Measurements from ENCODE around the gene CADM1. TPM values are rescaled to one million over a fixed set of nuclear protein-coding genes. Genes with fewer than 3 reads are reported as not detected.

The CADM1 gene
- total and polyA plus RNA-seq, 2 donors (not counting 3 experiments of a cell fraction or from before 2014, with no cell fraction given), result 0.52 to 2.6 TPM

GRCh38 chr11:115361025-115361424 lies 143.2 kb downstream of the CADM1 start:
- no peak overlapping the region for H3K4me2 ChIP-seq (ENCODE audit: insufficient read depth, low read length)
- TF ChIP-seq CTCF (IDR thresholded peaks at IDR 0.05; ENCODE audit: extremely low read depth in 1 of 2, insufficient read depth in 1 of 2, low read depth in 1 of 2, low read length in 2 of 2), result no peak
- no peak for TF ChIP-seq FOS (IDR thresholded peaks at IDR 0.05; ENCODE audit: borderline replicate concordance, insufficient read depth, low read length)
- TF ChIP-seq POLR2A (IDR thresholded peaks at IDR 0.05; ENCODE audit: low read depth, low read length), result no peak
- TF ChIP-seq POLR2AphosphoS5 (IDR thresholded peaks at IDR 0.05; ENCODE audit: insufficient read depth, low read depth, low read length), result no peak
- TF ChIP-seq GATA2 (IDR thresholded peaks at IDR 0.05; ENCODE audit: insufficient read depth, insufficient read length, low read depth, low read length), result no peak
- TF ChIP-seq MYC (IDR thresholded peaks at IDR 0.05; ENCODE audit: low read depth, low read length), result no peak
- no peak for TF ChIP-seq MAX (IDR thresholded peaks at IDR 0.05; ENCODE audit: insufficient read depth, insufficient read length)
- TF ChIP-seq JUN (IDR thresholded peaks at IDR 0.05; ENCODE audit: borderline replicate concordance, insufficient read depth, insufficient read length, low read depth), result no peak
- TF ChIP-seq EZH2 (IDR thresholded peaks at IDR 0.05; ENCODE audit: borderline replicate concordance, low read depth, low read length, severe bottlenecking), result no peak
- no peaks in the 10 kb centered on the region for H3K9me3 ChIP-seq (replicated peaks; ENCODE audit: control insufficient read depth, insufficient read depth, low read length)
- no peak overlapping the region for H3K27ac ChIP-seq (ENCODE audit: insufficient read depth, low read depth, low read length)
- H3K27me3 ChIP-seq (ENCODE audit: control insufficient read depth in 2 of 2, insufficient read depth in 2 of 2, low read length in 2 of 2), result no peaks in the 10 kb centered on the region
- intact Hi-C loops (cut with micrococcal nuclease) (no loop called here), dilution Hi-C loops (cut with MboI; ENCODE audit: extremely low pct_ligation_motif_present, low sequenced_read_pairs) (no loop called here)
- H3K4me3 ChIP-seq (replicated peaks in 1 of 3; ENCODE audit: insufficient read depth in 1 of 3, low read depth in 1 of 3, low read length in 3 of 3), result no peak overlapping the region
- BruUV-seq (replicated peaks), result no TSS peak
- H3K36me3 ChIP-seq (ENCODE audit: control insufficient read depth in 2 of 2, extremely low read depth in 1 of 2, insufficient read depth in 2 of 2, low read length in 2 of 2), result no peaks in the 10 kb centered on the region
- ChIA-PET CTCF (no interaction called here), POLR2A (no interaction called here)
- H3K9me1 ChIP-seq (replicated peaks; ENCODE audit: control insufficient read depth, extremely low read depth, insufficient read depth, low read length), result no peaks in the 10 kb centered on the region
- no peaks in the 10 kb centered on the region for H3K79me2 ChIP-seq (ENCODE audit: control insufficient read depth, insufficient read depth, low read length)
- H4K20me1 ChIP-seq (replicated peaks; ENCODE audit: control insufficient read depth, extremely low read depth, insufficient read depth, low read length), result no peaks in the 10 kb centered on the region
- FAIRE-seq (no peak), DNase-seq (ENCODE audit: low read depth, low spot score) (no peak)
- no peaks in the 10 kb centered on the region for H3K4me1 ChIP-seq (ENCODE audit: control insufficient read depth, extremely low read depth, insufficient read depth, low read length)
- H3K9ac ChIP-seq (replicated peaks; ENCODE audit: extremely low read depth, insufficient read depth, low read length), result no peak overlapping the region
- H2AFZ ChIP-seq (ENCODE audit: low read depth, low read length), result no peak overlapping the region
